ENCODE data around the gene CREBRF.

- no peak for TF ChIP-seq CTCF (IDR thresholded peaks at IDR 0.05; ENCODE audit: poor library complexity)
- TF ChIP-seq EZH2phosphoT487 (IDR thresholded peaks at IDR 0.05; ENCODE audit: low read depth, severe bottlenecking, unreplicated experiment): no peak
Measured at GRCh38 chr5:173015598-173016455, 40.3 kb upstream of the CREBRF start.
